Stimulated activated memory B cell treated with anti-CD40 and anti-IgM and Interleukin-4, amounts not matched to agents 10 μg/mL and 1 μg/mL and 100 μg/mL, for 72 hours (primary cell): ENCODE results near the gene EARS2.
"Not testable (repeated sequence)": the region's sequence is repeated elsewhere in the genome, so short reads cannot be mapped to it uniquely, and the experiment has no call there.

Experiments
- ATAC-seq: fragments of 150-1000 bp; cut with Tn5 transposase; 2 replicates; pipeline ENCODE4 v1.10.0; 2021
- H3K27ac Mint-ChIP-seq: one replicate; pipeline ENCODE4 v1.8.0; 2022; ENCODE audit warnings: mild to moderate bottlenecking, mixed read lengths
- H3K27me3 Mint-ChIP-seq: one replicate; pipeline ENCODE4 v1.8.0; 2022; ENCODE audit warnings: mixed read lengths
- H3K36me3 Mint-ChIP-seq: one replicate; pipeline ENCODE4 v1.8.0; 2022; ENCODE audit warnings: mixed read lengths
- H3K4me1 Mint-ChIP-seq: one replicate; pipeline ENCODE4 v1.8.0; 2022; ENCODE audit warnings: mixed read lengths
- H3K4me3 Mint-ChIP-seq: one replicate; pipeline ENCODE4 v1.8.0; 2022; ENCODE audit warnings: mild to moderate bottlenecking, moderate library complexity, mixed read lengths
- H3K9me3 Mint-ChIP-seq: one replicate; pipeline ENCODE4 v1.8.0; 2022; ENCODE audit warnings: mixed read lengths

The EARS2 gene

DNA sequence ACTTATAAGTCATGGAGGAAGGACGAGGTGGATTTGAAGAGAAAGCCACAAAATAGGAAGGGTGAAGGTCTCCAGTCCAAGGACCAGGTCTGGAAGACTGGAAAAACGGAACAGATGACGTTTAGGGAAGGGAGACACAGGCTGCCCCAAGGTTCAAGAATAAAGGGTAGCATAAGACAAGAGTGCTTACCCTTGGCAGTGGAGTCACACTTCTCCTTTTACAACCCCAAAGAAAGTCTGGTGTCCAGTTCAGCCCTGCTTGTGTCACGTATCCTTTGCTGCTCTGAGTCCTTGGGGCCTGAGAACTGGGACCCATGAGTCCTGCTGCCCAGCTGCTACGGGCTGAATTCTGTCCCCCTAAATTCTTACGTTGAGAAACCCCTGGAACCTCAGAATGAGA lies 33.8 kb downstream of the EARS2 start:
- Mint-ChIP-seq H3K27me3 (no peaks in the 10 kb centered on the region), H3K4me3 (no peak overlapping the region), H3K36me3 (peaks cover 61% of the 10 kb centered on the region), H3K9me3 (no peaks in the 10 kb centered on the region), H3K4me1 (peaks cover 30% of the 10 kb centered on the region), H3K27ac (peak overlapping the region; percentile 41)
- no peak for ATAC-seq

DNA sequence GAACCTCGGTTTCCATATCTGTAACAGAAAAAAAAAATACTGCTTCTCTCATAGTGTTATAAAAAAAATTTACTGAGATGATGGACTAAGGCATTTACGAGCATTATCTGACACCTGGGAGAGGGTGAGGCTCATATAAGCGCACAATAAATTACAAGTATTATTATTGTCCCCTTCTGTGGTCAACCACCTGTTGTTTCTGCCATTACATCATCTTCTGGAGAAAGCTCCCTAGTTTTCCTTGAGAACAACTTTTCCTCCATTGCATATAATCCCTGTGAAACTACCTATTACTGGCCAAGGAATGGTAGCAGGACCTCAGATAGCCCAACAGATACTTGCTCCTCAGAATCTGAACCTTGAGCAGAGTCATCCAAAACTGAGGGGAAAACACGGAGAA lies 35.2 kb downstream of the EARS2 start:
- Mint-ChIP-seq H3K4me3 (no peak overlapping the region), H3K9me3 (no peaks in the 10 kb centered on the region), H3K36me3 (peaks cover 48% of the 10 kb centered on the region), H3K27me3 (no peaks in the 10 kb centered on the region), H3K27ac (peak overlapping the region; percentile 75), H3K4me1 (peaks cover 42% of the 10 kb centered on the region)
- ATAC-seq, result no peak

- H3K4me3 Mint-ChIP-seq, result no peak overlapping the region
- ATAC-seq, result no peak
- H3K27ac Mint-ChIP-seq, result peak overlapping the region; percentile 75
- peaks cover 50% of the 10 kb centered on the region for H3K4me1 Mint-ChIP-seq
- H3K27me3 Mint-ChIP-seq, result no peaks in the 10 kb centered on the region
- no peaks in the 10 kb centered on the region for H3K9me3 Mint-ChIP-seq
- H3K36me3 Mint-ChIP-seq, result peaks cover 48% of the 10 kb centered on the region
Measured at GRCh38 chr16:23521037-23521743, 36.0 kb downstream of the EARS2 start.

- no peak for ATAC-seq
- Mint-ChIP-seq H3K4me1 (peaks cover 51% of the 10 kb centered on the region), H3K4me3 (no peak overlapping the region), H3K27me3 (no peaks in the 10 kb centered on the region), H3K27ac (peak overlapping the region; percentile 75), H3K36me3 (peaks cover 48% of the 10 kb centered on the region), H3K9me3 (no peaks in the 10 kb centered on the region)
Measured at GRCh38 chr16:23520500-23520899, 36.6 kb downstream of the EARS2 start.

- no peaks in the 10 kb centered on the region for H3K9me3 Mint-ChIP-seq
- H3K27me3 Mint-ChIP-seq, result no peaks in the 10 kb centered on the region
- peak overlapping the region; percentile 75 for H3K27ac Mint-ChIP-seq
- H3K36me3 Mint-ChIP-seq, result peaks cover 37% of the 10 kb centered on the region
- no peak for ATAC-seq
- no peak overlapping the region for H3K4me3 Mint-ChIP-seq
- H3K4me1 Mint-ChIP-seq, result peaks cover 51% of the 10 kb centered on the region
Measured at GRCh38 chr16:23519282-23519681, 37.9 kb downstream of the EARS2 start.

- Mint-ChIP-seq H3K9me3 (no peaks in the 10 kb centered on the region), H3K4me1 (peaks cover 51% of the 10 kb centered on the region), H3K4me3 (peak overlapping the region; percentile 68), H3K27ac (peak overlapping the region; percentile 75), H3K27me3 (no peaks in the 10 kb centered on the region), H3K36me3 (peaks cover 29% of the 10 kb centered on the region)
- peak; percentile 87 for ATAC-seq
Measured at GRCh38 chr16:23518435-23518891, 38.7 kb downstream of the EARS2 start.

DNA sequence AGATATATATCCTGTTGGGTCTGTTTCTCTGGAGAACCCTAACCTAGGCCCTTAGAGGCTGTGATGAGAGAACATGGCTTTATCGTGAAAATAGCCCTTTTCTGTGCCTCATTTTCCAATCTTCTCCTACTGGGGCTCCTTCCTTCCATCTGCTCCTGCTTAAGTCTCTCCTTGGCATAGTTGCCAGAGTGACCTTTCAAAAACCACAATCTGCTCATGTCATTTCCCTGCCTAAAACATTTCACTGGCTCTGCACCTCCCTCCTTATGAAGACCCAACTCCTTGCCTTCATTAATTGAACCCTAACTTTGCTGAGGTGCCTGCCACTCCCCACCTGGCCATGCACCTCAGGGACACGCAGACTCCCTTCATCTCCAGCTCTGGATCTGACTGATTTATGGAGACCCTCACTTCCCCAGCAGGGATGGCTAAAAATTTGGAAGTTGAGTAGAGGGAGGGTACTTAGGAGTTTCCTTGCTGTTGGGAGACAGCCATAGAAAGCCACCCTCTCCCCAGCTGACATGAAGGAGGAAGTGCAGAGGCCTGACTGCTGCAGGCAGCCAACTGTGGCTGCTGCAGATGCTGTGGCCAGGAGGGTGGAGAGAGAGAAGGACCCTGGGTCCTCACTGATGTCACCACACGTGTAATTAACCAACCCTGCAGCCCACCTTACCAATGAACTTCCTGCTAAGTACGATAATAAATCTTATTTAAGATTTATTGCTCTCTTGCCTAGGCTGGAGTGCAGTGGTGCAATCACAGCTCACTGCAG lies 40.6 kb downstream of the EARS2 start:
- Mint-ChIP-seq H3K27ac (peak overlapping the region; percentile 75), H3K9me3 (no peaks in the 10 kb centered on the region), H3K4me1 (peaks cover 50% of the 10 kb centered on the region), H3K36me3 (peaks cover 9% of the 10 kb centered on the region), H3K27me3 (no peaks in the 10 kb centered on the region), H3K4me3 (no peak overlapping the region)
- peak; percentile 92 for ATAC-seq

DNA sequence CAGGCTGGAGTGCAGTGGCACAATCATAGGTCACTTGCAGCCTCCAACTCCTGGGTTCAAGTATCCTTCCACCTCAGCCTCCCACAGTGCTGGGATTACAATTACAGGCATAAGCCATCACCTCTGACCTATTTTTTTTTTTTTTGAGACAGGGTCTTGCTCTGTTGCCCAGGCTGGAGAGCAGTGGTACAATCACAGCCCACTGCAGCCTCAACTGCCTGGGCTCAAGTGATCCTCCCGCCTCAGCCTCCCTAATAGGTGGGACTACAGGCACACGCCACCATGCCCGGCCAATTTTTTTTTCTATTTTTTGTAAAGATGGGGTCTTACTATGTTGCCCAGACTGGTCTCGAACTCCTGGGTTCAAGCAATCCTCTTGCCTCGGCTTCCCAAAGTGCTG lies 41.3 kb downstream of the EARS2 start:
- no peak overlapping the region for H3K4me3 Mint-ChIP-seq
- H3K36me3 Mint-ChIP-seq, result peaks cover 6% of the 10 kb centered on the region
- ATAC-seq, result no peak
- no peaks in the 10 kb centered on the region for H3K27me3 Mint-ChIP-seq
- peaks cover 44% of the 10 kb centered on the region for H3K4me1 Mint-ChIP-seq
- no peaks in the 10 kb centered on the region for H3K9me3 Mint-ChIP-seq
- H3K27ac Mint-ChIP-seq, result peak overlapping the region; percentile 75

DNA sequence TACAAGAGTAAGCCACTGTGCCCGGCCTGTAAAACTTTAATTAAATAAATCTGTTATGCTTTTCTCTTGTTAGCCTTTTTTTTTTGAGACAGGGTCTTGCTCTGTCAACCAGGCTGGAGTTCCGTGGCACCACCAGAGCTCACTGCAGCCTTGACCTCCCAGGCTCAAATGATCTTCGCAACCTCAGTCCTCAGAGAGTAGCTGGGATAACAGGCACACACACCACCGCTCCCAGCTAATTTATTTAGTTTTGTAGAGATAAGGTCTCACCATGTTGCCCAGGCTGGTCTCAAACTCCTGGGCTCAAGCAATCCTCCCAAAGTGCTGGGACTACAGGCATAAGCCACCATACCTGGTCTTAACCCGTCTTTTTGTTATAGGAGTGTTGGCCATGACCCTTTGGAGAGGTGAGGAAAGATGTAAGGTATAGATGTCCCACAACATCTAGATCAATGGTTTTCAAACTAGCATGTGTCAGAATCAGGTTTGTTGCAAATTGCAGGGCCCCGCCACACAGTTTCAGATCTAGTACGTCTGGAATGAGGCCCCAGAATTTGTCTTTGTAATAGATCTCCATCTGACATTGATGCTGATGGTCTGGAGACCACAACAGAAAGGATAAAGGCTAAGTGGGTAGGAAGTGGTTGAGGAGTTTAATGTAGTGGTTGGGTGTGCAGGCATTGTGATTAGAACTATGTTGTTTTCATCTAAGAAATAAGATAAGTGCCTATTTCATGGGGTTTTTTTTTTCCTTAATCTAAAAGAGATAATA lies 42.6 kb downstream of the EARS2 start:
- no peak overlapping the region for H3K4me3 Mint-ChIP-seq
- H3K27me3 Mint-ChIP-seq, result no peaks in the 10 kb centered on the region
- H3K9me3 Mint-ChIP-seq, result no peaks in the 10 kb centered on the region
- peaks cover 6% of the 10 kb centered on the region for H3K36me3 Mint-ChIP-seq
- H3K27ac Mint-ChIP-seq, result peak overlapping the region; percentile 16
- ATAC-seq, result no peak
- peaks cover 38% of the 10 kb centered on the region for H3K4me1 Mint-ChIP-seq

DNA sequence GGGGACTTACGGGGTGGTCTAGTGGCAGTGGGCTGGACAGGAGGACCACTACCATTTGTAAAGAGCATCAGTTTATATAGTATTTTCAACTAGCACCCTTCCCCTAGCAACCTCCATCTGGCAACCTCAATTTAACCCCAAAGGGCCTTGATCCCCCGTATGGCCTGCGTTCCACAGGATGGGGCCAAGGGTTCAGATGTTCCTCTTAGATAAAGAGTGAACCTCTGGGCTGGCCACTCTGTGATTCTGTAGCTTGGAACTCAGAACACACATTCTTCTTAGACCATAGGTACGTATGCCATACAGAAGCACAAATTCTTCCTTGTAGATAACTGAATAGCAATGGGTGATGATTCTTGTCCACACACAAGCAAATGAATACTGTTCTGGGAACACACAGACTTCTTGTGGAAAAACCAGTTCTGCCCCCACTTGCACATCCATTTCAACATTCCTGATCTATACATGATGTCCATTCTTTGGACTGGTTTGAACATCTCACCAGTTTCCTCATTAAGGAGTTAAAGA lies 44.9 kb downstream of the EARS2 start:
- no peak overlapping the region for H3K27ac Mint-ChIP-seq
- no peaks in the 10 kb centered on the region for H3K27me3 Mint-ChIP-seq
- H3K4me1 Mint-ChIP-seq, result peaks cover 33% of the 10 kb centered on the region

DNA sequence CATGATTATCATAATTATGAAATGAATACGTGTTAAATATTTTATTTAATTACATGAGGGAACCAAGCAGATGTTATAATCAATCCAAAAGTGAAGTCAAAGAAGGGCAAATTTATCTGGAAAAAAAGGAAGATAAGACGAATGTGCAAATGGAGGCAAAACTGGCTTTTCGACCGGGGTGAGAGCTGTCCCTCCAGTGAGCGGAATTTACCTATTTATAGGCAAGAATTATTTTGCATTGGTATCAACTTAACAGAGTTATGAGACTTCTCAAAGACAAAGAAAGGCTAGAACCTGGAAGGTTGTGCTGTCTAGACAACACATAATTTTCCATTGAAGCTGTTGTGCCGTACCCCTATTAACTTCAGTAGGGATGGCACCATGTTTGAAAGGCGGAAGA lies 45.4 kb downstream of the EARS2 start:
- Mint-ChIP-seq H3K36me3 (peaks cover 20% of the 10 kb centered on the region), H3K9me3 (no peaks in the 10 kb centered on the region), H3K4me3 (no peak overlapping the region), H3K27ac (peak overlapping the region; percentile 75), H3K4me1 (peaks cover 34% of the 10 kb centered on the region), H3K27me3 (no peaks in the 10 kb centered on the region)
- no peak for ATAC-seq

More for the DNA sequence above, 44.9 kb downstream of the EARS2 start:
- ATAC-seq, result no peak
- Mint-ChIP-seq H3K36me3 (peaks cover 16% of the 10 kb centered on the region), H3K4me3 (no peak overlapping the region), H3K9me3 (no peaks in the 10 kb centered on the region)

DNA sequence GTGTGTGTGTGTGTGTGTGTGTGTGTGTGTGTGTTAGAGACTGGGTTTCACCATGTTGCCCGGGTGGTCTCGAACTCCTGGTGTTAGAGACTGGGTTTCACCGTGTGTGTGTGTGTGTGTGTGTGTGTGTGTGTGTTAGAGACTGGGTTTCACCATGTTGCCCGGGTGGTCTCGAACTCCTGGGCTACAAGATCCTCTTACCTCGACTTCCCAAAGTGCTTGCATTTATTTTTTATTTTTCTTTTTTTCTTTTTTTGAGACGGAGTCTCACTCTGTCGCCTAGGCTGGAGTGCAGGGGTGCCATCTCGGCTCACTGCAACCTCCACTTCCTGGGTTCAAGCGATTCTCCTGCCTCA lies 46.3 kb downstream of the EARS2 start:
- Mint-ChIP-seq H3K4me3 (peak overlapping the region; percentile 85), H3K4me1 (peaks cover 35% of the 10 kb centered on the region), H3K27ac (peak overlapping the region; percentile 75), H3K36me3 (peaks cover 27% of the 10 kb centered on the region)
- ATAC-seq, H3K9me3 Mint-ChIP-seq, H3K27me3 Mint-ChIP-seq: not testable (repeated sequence)

DNA sequence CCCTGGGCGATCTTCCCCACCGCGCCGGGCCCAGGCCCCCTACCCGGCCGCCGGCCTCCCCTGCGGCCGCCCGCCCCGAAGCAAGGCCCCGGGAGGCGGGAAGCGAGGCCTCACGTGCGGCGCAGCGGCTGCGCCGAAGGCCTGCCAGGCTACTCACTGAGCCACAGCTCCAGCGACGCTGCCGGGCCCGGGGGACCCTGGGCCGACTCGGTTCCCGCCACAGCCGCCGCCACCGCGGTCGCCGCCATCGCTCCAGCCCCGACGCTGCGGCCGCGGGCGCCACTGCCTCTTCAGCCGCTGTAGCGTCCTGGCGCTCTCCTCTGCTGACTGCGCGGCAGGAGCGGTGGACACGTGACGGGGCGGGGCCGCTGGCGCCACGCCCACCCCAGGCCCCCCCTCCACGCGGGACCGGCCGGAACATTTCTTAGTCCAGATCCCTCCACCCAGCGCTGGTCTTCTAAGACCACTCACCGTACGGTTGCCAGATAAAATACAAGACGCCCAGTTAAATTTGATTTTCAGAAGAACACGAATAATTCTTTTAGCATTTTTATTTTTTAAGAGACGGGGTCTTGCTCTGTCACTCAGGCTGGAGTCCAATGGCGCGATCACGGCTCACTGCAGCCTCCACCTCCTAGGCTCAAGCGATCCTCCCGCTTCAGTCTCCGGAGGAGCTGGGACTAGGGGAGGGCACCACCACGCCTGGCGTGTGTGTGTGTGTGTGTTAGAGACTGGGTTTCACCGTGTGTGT lies 46.8 kb downstream of the EARS2 start, which contains the start of gene GGA2:
Gene GGA2, minus strand, starts transcription at position 331 of the 751 bp plus-strand sequence. Its CDS starts 83 bp downstream, at position 248.
- peak within 1 kb of the TSS; percentile 75 for H3K27ac Mint-ChIP-seq
- H3K9me3 Mint-ChIP-seq, result no peaks in the 10 kb centered on the region
- peaks cover 27% of the 10 kb centered on the region for H3K36me3 Mint-ChIP-seq
- H3K4me3 Mint-ChIP-seq, result peak within 1 kb of the TSS; percentile 90
- peak; percentile 94 for ATAC-seq
- peaks cover 41% of the 10 kb centered on the region for H3K4me1 Mint-ChIP-seq
- H3K27me3 Mint-ChIP-seq, result no peaks in the 10 kb centered on the region

GRCh38 chr16:23509782-23510163 lies 47.4 kb downstream of the EARS2 start:
- Mint-ChIP-seq H3K36me3 (peaks cover 27% of the 10 kb centered on the region), H3K27me3 (no peaks in the 10 kb centered on the region), H3K9me3 (no peaks in the 10 kb centered on the region), H3K4me3 (peak overlapping the region; percentile 90), H3K4me1 (peaks cover 46% of the 10 kb centered on the region), H3K27ac (peak overlapping the region; percentile 75)
- ATAC-seq, result peak; percentile 13
